HG02763 (cell line): ENCODE results near the gene TMEM39B.

Source experiments
- ATAC-seq: cut with Tn5 transposase; IDR thresholded peaks from one replicate; pipeline ENCODE4 v1.9.1; 2021; ENCODE audit warnings: mild to moderate bottlenecking, moderate library complexity; ENCODE audit not compliant: unreplicated experiment

The TMEM39B gene

DNA sequence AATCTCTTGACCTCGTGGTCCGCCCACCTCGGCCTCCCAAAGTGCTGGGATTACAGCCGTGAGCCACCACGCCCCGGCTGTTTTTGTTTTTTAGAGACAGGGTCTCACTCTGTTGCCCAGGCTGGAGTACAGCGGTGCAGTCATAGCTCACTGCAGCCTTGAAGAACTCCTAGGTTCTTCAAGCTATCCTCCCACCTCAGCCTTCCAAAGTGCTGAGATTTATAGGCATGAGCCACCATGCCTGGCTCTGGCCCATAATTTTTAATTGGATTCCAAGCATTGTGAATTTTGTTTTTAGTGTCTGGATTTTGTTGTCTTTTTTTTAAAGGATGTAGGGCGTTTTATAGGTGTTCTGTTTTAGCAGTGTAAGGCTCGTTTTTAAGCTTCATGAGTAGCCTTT lies 78.1 kb downstream of the TMEM39B start:
- ATAC-seq = no peak

GRCh38 chr1:32151319-32151787 lies 78.6 kb downstream of the TMEM39B start:
- no peak for ATAC-seq
